Iris pigment epithelial cell (primary cell): ENCODE data around the gene SMARCA2.

Experiments
- DNase-seq: peaks from one replicate; pipeline ENCODE4 v3.0.0-alpha.2; 2011; ENCODE audit warnings: low read depth

SMARCA2 gene

DNA sequence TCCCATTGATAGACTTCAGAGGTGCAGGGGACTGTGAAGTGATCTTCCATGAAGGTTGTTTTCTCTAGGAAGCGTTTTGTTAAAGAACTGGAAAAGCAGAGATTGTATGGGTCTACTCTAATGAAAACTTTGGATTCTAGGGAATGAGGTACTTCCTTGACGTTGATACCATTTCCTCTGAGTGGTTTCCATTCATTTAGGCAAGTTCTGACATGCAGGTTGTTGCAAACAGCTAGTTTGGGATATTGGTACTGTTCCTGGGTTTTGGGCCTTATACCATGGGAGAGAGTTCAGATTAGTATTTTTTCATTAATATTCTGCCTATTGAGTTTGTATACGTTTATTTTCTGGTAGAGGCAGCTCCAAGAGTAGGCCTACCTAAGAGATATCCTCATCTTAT, 25.7 kb downstream of the SMARCA2 start:
- DNase-seq, result no peak

DNA sequence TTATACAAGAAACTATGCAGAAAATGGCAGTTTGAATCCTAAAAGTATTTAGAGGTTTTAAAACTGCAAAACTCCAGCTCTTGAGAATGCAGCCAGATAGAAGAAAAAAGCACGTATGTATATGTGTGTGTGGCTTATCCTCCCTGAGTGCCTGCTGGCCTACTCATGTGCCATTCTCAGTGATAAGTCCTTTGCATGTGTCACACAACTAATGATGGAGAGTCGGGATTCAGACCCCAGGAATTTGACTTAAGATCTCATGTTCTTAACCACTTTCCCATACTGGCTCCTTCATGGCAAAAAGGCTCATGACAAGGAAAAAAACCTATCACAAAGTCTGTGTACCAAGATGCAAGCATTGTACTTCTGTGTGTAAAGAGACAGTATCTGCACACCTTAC, 26.6 kb downstream of the SMARCA2 start:
- no peak for DNase-seq

DNA sequence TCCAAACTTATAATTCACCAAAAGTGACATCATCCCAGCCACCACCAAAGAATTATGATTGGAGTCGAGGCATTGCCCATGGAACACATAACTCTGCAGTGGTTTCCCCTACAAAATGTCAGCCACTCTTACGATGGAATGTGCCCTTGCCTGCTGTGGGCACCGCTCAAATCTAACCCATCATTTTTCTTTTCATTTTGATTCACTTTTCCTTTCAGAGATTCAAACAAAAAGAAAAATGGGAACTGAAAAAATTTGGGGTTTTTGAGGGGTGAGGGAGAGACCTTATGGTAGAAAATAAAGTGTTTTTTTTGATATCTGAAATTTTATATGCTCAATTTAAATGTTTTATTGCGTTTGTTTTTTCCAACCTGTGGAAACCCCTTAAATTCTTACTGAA, 28.1 kb downstream of the SMARCA2 start:
- DNase-seq, result no peak

DNA sequence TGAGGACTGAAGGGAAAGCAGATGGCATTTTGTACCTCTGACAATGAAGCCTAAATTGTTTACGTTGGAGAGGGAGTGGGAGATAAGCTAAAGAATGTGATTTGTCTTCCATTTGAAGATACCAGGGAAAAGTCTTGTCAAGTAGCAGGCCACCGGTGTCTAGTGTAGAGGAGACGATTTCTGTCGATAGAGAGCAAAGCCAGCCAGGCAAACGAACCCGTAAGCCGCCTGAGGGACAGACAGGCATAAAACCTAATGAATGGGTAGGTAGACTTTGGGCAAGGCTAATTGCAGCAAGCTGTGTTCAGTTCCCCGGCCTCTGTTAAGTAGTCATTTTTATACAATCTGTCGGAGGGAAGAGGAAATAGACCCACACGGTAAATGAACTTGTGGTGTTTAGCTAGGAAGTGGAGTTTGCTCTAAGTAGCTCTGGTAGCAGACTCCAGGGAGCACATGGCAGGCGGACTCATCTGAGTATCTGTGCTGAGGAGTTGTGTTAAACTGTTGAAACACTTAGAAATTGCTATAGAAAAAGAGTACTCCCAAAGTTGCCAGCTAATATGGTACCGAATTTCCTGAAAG, 28.8 kb downstream of the SMARCA2 start:
- DNase-seq, result no peak

DNA sequence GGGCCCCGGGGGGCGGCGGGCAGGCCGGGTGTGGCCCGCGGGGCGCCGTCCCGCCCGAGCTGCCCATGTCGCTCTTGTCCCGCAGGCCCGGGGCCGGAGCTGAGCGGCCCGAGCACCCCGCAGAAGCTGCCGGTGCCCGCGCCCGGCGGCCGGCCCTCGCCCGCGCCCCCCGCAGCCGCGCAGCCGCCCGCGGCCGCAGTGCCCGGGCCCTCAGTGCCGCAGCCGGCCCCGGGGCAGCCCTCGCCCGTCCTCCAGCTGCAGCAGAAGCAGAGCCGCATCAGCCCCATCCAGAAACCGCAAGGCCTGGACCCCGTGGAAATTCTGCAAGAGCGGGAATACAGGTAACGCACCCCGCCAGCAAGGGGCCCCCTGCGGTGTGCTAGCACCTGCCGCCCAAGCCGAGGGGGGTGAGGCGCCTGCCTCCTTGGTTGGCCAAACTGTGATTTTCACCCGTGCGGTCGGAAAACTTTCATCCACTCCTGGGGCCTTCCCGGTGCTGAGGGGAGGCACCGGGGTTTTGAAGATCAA, 32.1 kb downstream of the SMARCA2 start:
- DNase-seq, result no peak

DNA sequence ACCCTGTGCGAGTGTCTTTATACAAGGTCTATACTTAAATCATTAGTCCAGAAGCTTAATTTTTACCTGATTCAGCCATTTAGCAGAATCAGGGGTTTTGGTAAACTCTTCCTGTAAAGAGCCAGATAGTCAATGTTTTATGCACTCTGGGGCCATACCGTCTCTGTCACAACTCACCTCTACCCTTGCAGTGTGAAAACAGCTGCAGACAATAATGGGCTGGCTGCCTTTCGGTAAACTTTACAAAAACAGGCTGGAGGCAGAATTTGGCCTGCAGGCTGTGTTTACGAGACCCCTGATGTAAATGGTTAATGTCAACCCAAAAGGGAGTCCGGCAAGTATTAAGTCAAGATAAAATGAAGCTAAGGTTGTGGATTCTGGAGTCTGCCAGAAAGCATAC, 32.8 kb downstream of the SMARCA2 start:
- DNase-seq, result no peak

DNA sequence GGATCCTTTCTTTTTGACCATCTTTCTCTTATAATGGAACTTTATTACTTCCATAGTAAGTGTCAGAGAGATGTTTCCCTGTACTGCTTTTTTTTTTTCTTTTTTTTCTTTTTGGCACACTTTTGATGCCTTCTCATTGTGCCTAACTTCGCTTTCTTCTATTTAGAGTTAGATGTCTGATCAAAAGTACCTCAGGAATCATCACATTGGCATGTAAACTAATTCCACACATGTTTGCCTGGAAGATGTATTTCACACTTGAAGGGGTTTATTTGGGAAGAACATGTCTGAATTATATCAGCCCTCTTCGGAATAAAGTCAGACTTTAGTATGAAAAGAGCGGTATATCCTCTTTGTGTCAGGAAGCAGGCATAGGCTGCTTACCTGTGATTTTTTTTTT, 35.1 kb downstream of the SMARCA2 start:
- DNase-seq, result peak; percentile 23

DNA sequence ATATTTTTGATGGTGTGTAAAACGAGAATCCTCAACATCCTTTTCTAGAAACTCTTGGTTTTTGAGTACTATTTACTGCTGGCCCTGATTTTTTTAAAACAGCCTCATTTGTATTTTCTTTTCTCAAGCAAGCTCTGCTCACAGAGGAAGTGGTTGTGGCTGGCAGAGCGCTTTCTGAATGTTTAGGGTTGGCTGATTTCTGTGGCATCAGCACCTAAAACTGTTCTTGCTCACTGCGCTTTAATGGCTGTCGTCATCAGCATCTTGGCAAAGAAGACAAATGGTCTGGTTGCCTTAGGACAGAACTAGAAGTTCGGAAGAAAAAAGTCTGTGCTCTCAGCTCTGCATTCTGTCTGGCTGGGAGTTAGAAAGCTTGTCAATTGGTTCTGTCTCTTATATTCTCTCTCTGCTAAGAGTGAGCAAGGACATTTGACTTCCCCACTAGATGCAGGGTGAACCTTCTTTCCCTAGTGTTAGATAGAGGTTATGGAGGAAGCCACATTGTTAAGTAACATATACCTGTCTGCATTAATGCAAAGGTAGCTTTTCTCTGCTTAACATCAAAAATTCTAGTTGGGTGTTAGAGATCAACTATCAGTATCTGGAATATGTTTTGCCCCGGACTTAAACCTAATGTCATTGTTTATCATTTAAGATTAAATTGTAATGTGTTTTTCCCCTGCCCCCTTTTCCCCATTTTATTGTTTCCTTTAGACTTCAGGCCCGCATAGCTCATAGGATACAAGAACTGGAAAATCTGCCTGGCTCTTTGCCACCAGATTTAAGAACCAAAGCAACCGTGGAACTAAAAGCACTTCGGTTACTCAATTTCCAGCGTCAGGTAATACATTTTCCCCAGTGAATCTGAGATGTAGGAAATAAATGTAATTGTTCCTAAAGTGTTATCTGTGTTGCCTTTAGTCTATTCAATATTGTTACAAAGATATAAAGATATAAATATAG, 39.0 kb downstream of the SMARCA2 start:
- DNase-seq, result peak; percentile 36

DNA sequence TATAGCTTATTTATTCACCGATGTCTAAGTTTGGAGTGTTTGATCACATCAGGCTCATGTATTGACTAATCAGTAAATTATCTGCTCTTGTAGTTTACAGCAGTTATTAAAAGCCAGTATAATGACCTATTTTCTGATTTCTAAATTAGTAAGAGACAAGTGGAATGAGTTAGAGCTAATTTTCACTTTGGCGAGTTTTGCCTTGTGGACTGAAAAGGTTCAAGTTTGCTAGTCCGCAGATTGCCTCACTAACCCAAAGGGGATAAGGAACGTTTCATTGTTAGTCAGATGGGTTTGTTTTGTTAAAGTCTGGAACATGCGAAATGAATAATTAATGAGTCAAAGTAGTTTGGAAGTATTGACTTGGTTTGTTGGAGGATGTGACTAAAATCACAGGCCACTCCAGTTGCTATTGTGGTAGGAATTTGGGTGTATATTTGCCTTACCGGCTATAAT, 40.1 kb downstream of the SMARCA2 start:
- DNase-seq, result peak; percentile 44

DNA sequence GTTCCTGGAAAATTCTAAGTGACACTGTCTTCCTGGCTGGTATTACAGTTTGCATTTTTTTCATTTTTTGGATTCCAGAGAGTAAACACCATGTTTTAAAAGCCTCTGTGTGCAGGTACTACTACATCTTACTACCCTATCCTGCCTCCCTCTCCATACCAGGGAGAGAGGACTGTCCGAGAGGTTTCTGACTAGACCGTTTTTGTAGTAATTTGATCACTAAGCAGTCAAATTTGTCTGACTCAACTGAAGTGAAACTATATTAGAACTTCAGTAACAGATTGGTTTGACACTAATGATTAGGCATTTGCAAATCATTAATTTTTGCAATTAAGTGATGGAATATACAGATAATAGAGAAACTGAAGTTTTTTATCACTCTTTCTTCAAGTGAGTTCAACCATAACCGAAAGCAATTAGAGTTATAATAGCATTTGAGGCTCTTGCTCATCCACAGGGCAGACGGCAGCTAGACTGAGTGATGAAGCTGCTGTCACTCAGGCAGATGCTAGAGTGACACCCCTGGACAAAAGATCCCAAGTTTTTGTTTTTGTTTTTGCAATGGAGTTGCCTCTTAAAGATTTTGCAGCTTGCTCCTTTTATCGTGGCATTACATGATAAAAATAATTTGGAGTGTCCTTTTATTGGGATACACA, 44.3 kb downstream of the SMARCA2 start:
- peak; percentile 14 for DNase-seq

DNA sequence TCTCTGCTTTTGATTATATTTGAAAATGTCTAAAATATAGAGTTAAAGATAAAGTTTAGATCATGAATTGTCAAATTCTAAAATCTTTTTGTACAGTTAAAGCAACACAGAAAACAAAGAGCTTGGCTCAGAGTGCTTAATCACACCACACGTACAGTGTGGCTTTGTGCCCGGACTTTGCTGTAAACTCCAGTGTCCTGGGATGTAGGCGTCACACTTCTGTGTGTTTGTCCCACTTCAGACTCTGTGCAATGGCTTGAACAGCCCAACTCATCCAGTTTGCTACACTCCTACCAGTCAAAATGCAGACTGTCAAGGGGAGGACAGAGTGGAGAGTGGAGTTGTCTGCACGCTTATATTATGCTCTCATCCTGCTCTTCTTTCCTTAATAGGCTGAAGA, 45.3 kb downstream of the SMARCA2 start:
- DNase-seq, result no peak

DNA sequence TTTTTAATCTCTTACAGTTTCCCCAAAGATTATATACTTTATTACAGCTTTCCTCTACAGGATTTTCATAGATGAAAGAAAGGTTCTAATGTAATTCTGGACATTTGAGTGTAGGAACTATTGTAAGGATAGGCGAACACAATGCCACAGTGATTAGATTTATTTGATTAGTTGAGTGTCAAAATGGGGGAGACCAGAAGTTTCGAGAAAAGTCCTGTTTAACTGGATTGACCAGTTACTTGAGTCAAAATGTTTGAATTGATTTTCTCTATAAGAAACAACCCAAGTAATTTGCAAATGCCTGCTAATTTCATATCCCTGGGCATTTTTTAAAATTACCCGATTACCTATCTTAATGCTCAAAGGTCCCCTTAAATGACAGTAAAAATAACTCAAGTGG, 50.6 kb downstream of the SMARCA2 start:
- DNase-seq, result no peak

DNA sequence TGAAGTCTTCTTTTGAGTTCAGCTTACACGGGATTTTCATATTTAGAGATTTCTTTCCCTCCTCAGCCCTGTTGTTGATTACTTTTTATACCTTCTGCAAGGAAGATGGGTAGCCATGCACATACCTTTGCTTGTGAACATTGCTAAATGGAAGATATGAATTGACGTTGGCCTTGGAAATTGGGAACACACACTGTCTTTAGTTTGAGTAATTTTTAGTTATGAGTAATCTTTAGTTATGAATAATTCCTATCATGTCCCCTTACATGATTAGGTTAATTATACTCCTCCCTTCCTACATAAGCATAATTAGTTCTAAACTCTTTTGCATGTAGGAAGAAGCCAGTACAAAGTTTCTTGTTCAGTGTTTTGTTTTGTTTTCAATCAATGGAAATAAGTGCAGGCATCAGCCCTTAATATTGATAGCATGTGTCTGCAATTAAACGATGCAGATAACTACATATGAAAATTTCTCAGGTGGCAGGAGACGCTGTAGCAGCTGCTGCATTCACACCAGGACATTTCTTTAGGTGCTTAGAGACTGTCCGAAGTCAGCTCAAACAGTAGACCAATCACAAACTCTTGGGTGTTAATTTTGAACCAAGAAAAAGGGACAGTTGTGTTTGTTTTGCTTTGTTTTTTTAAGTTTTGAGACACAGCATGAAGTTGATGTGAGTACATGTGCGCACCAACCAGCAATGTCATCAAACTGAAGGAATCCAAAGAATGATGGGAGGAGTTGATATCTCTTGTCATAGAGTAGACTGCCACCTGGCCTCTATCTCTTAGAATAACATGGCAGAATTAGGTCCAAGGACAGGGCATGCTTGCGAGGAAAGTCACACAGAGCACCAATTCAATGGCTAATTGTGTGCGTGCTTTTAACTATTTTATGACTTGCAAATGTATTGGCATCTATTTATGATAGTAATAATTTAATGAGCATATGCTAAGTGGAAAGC, 51.4 kb downstream of the SMARCA2 start:
- DNase-seq, result peak; percentile 59

DNA sequence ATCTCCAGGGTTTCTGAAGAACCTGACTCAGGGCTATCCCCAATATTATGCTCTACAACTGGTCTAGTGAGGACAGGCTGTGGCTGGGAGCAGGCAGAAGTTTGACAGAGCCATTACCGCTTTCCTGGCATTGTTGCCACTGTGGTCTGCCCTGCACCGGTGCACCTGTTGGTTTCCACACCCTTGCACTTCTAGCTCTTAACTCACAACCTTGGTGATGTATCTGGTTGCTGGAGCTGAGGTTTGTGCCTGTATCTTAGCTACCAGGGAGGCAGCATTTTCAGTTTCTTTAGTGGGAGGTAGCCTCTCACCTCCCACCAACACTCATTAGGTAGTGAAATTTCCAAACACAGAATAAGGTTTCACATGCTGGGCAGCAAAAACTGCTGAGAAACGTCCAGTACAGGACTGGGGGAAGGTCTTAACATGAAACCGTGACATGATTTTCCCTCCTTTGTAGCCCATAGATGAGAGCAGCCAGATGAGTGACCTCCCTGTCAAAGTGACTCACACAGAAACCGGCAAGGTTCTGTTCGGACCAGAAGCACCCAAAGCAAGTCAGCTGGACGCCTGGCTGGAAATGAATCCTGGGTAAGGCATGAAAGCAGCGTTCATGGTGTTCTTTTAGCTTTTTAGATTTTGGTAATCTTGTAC, 57.7 kb downstream of the SMARCA2 start:
- no peak for DNase-seq

DNA sequence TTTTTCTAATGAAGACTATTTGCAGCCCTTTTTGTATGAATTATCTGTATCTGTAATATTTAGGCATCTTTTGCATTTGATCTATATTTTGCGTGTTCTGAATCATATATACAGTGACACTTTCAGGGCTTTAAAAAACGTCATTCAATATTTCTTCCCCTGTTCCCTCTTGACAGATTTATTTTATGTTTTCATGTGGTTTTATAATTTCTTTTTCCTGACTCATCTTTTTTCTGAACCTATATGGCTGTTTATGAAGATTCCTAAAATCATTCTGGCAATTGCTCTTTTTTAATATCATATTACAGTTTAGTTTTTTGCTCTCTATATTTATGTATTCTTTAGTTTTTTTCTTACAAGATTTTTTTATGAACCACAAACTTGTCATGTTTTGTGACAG, 67.6 kb downstream of the SMARCA2 start:
- no peak for DNase-seq

DNA sequence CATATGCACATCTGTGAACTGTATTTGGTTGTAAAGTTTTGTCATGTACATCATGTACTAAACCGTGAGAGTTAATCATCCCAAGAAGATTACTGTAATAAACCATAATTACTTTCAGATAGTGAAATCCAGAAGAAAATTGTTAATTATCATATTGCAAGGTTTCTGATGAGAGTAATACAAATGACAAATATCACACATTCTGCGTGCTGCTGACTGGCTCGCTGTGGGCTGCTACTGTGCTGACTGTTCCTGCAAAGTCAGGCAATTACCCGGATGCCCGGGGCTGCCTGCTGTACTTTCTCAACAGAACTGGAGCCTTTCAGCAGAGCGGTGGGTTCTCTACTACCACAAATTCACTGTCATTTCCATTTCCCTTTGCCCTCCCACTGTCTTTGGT, 68.3 kb downstream of the SMARCA2 start:
- no peak for DNase-seq

DNA sequence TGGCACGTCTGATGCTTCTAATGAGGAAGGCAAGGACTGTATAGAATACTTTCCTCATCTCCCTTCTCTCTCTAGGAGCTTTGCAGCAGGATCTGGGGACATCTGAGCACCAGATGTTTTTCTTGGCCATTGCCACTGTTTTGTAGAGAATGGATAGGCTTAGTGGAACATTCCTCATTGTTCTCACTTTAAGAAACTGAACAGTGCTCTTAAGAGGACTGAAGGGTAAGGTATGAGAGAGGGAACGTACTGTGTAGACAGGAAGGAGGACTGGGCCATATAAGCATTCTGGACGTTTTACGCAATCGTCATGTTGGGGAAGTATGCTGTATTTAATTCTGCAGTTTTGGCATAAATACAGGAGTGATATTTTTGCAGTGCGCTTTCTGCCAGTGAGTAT, 70.6 kb downstream of the SMARCA2 start:
- peak; percentile 59 for DNase-seq

DNA sequence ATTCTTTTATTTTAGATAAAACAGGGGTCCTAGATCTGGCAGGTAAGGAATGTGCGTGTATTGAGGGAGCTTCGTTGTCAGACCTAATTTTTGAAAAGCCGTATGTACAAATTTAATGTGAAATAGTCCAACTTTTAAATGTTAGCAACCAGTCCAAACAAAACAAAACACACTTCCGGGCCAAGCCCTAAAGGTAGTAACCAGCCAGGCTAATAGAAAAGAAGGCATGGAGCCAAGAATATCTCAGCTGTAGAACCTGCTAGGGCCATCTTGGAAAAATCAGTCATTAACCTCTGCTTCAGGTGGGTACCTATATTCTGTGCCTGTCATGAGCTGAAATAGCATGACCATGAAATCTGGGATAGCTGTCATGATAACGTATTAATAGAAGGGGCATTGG, 71.0 kb downstream of the SMARCA2 start:
- DNase-seq, result no peak

DNA sequence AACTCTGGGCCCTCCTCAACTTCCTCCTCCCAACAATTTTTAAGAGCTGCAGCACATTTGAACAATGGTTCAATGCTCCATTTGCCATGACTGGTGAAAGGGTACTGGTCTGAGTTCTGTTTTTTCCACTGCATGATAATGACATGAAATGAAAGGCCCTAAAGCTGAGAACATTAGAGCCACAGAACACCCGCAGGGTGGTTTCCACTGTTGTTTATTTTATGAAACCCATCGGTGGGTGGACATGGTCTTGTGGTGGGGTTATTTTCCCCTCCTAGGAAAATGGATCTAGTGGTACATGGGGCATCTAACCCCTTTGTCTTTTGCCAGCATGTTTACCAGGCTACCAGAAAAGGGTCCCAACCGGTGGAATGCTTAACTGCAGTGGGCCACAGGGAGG, 71.8 kb downstream of the SMARCA2 start:
- DNase-seq, result no peak

DNA sequence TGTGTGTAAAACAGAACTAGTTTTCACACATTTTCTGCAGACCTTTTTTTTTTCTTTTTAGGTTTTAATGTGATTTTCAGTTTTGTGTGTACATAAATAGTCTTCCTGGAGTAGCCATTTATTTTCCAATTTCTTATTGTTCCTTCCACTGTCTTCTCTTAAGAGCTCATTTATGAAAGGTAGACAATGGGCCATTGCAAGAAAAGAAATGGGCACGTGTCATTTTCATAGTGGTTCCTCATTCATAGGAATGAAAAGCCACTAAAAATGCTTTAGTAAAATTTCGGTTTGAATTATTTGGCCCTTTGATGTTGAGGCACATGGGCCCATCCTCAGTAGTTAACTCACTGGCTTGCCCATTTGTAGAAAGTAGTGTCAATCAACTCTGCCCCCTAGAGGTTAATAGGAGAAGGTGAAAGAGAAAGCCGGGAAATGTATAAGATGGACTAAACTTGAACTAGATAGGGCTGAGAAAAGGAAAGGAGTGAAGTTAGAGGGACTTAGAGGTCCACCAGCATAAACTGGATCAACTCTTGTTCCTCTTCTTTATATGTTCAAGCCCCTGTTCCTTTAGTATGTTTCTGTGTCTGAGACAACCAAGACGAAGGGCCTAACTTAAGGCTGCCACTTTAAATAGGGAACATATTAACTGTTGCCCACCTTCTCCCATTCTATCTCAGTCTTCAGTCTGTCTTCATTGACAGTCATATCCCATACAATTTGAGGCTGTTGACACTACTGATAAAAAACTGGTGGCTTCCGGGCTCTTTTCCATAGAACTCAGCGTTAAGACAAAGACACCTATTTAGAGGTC, 72.6 kb downstream of the SMARCA2 start:
- DNase-seq, result peak; percentile 49
